Naive thymus-derived CD8-positive, alpha-beta T cell (primary cell): ENCODE results near the gene QRICH2. TPM values are rescaled to one million over a fixed set of nuclear protein-coding genes. Genes with fewer than 3 reads are reported as not detected.

Experiments used
- ATAC-seq, 2 donors: fragments of 150-1000 bp; cut with Tn5 transposase in 1 of 2; sonication (Bioruptor Pico), chemical (Tn5 transposase) in 1 of 2; 1 replicate in 1 of 2; 2 replicates in 1 of 2; pipeline ENCODE4 v1.10.0; 2021; ENCODE audit warnings: mild to moderate bottlenecking in 2 of 2, moderate library complexity in 2 of 2
- POLR2A ChIA-PET: fragments of 350-600 bp; sonication (Branson Sonifier 250); formaldehyde crosslinking; loops from one replicate; lab custom pipeline; 2021; ENCODE audit warnings: antibody characterized with exemption; lab: Charles Lee
- DNase-seq, 10 donors: peaks; one replicate each; pipeline versions ENCODE4 v3.0.0 to v3.0.0-alpha.2; 2020 to 2022
- H3K27ac Mint-ChIP-seq, 10 donors: one replicate each; pipeline ENCODE4 v1.8.0; 2020 to 2022; ENCODE audit warnings: mild to moderate bottlenecking in 10 of 10, mixed read lengths in 10 of 10, moderate library complexity in 4 of 10, inconsistent platforms in 1 of 10
- H3K27me3 Mint-ChIP-seq, 5 donors: one replicate each; pipeline ENCODE4 v1.8.0; 2021 to 2022; ENCODE audit warnings: mixed read lengths in 5 of 5
- H3K36me3 Mint-ChIP-seq, 3 donors: one replicate each; pipeline ENCODE4 v1.8.0; 2020 to 2022; ENCODE audit warnings: mixed read lengths in 3 of 3, mild to moderate bottlenecking in 2 of 3, inconsistent platforms in 1 of 3
- H3K4me1 Mint-ChIP-seq, 4 donors: one replicate each; pipeline ENCODE4 v1.8.0; 2021 to 2022; ENCODE audit warnings: mixed read lengths in 4 of 4
- H3K4me3 Mint-ChIP-seq, 10 donors: one replicate each; pipeline ENCODE4 v1.8.0; 2020 to 2022; ENCODE audit warnings: mild to moderate bottlenecking in 10 of 10, mixed read lengths in 10 of 10, moderate library complexity in 6 of 10, inconsistent platforms in 1 of 10
- H3K9me3 Mint-ChIP-seq, 9 donors: one replicate each; pipeline ENCODE4 v1.8.0; 2020 to 2022; ENCODE audit warnings: mixed read lengths in 9 of 9, mild to moderate bottlenecking in 3 of 9, inconsistent platforms in 1 of 9, moderate library complexity in 1 of 9
- polyA plus RNA-seq, 3 donors: library from polyadenylated mRNA; unstranded; fragments of 300-500 nt; fragmentation: Illumina TruSeq; gene quantifications; one replicate each; pipeline ENCODE4 v1.2.3, GENCODE V29; 2021
- total RNA-seq, 8 experiments: library from RNA in 2 of 8; stranded (reverse) in 2 of 8; gene quantifications; one replicate each; pipeline ENCODE4 v1.2.3 and lab custom pipeline; 2021 to 2026

Gene QRICH2
- total and polyA plus RNA-seq, 5 experiments from 2014 or later: 0.13 to 8.3 (median 0.59) TPM

DNA sequence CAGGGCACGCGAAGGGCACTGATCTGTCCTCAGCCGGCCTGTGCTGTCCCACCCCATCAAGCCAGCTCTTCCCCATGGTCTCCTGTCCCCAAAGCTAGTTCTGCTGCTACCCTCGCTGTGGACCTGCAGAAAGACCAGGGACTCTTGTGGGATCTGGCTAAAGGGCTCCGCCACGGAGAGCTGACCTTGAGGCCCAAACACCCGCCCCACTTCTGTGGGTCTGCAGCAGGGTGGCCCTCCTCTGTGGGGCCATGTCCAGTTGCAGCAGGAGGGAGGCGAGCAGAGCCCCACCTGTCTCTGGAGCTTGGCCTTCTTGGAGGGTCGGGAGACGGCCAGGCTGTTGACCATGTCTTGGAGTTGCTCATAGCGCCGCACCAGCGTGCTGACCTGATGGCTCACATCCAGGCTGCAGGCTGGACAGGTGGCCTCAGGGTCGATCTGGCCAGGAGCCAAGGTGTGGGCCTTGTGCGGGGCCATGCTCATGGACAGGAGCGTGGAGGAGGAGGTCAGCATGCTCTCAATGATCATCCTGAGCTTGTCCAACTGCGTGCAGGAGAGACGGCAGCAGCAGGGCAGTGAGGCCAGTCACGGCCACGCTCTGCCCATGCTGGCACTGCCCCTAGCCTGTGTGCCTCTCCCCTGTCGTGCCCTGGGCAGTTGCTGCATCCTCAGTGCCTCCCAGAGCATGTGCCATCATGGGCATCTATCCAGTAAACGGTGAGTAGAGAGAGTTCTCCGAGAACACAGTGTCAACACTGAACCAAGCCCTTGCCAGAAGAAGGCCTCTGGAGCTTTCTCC lies 26.3 kb downstream of the QRICH2 start:
- no peaks in the 10 kb centered on the region for H3K36me3 Mint-ChIP-seq
- POLR2A ChIA-PET: interaction anchor here (1.6 to 5.3 kb wide), 4 partner anchors 13 to 160 kb away, joined by 4 to 112 read pairs (median 28); no protein-coding TSS in a partner anchor

DNA sequence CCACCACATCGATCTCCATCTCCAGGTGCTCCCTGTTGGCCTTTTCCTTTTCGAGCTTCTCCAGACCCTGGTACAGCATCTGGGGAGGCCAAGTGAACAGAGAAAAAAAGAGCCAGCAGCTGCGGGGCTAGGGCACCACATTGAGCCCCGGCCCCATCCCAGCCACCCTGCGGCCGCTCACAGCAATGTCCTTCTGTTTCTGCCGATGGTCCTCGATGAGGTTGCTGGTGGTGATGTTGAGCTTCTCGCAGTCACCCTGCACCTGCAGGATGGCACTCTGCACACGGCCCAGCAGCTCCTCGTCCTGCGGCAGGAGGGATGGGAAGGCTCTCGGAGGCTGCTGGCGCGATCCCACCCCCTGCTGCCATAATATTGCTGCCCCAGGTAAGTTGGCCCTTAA lies 27.4 kb downstream of the QRICH2 start:
- no peak for ATAC-seq
- H3K4me3 Mint-ChIP-seq: no peak overlapping the region

More for the DNA sequence above, 26.3 kb downstream of the QRICH2 start:
- Mint-ChIP-seq H3K27ac (no peak overlapping the region), H3K4me1 (peaks cover 10 to 16% (median 12%) of the 10 kb centered on the region in 4 donors), H3K9me3 (no peaks in the 10 kb centered on the region), H3K27me3 (no peaks in the 10 kb centered on the region), H3K4me3 (no peak overlapping the region)
- ATAC-seq (no peak), DNase-seq (no peak)

DNA sequence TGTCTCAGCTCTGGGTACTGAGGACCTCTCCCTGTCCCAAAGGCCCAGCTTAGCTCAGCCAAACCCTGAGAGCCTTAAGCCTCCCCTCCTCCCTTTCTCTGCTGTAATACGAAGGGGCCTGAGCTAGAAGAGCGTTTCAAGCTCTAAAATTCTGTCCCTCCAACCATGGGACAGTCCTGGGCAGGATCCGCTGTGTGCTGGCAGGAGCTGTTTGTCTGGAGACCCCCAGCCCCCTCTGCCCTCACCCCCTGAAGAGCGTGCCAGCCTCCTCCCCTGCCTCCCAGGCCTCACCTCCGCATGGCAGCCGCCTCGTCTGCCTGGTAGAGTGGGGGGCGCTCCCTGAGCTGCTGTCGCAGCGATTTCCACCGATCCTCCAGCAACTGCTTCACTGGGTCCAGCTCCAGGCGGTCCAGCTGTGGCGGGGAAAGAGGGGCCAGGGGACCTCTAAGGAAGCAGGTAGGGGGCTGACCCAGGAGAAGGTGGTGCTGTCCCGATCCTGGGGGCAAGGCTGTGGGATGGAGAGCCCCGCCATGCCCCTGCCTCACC lies 28.3 kb downstream of the QRICH2 start:
- Mint-ChIP-seq H3K27me3 (no peaks in the 10 kb centered on the region), H3K36me3 (no peaks in the 10 kb centered on the region), H3K4me1 (peaks cover 15 to 31% (median 26%) of the 10 kb centered on the region in 4 donors), H3K4me3 (no peak overlapping the region), H3K27ac (peak overlapping the region in 8 of 10 donors; percentile 20 to 86 (median 46)), H3K9me3 (no peaks in the 10 kb centered on the region)
- no peak for DNase-seq
- ATAC-seq: no peak
- POLR2A ChIA-PET: interaction anchor here (0.7 to 5.3 kb wide), 17 partner anchors 8 to 493 kb away, joined by 3 to 112 read pairs (median 6); partner anchors contain the start of gene FOXJ1

More for the DNA sequence above, 27.4 kb downstream of the QRICH2 start:
- POLR2A ChIA-PET: interaction anchor here (1.1 to 5.3 kb wide), 9 partner anchors 9 to 267 kb away, joined by 4 to 112 read pairs (median 6); no protein-coding TSS in a partner anchor
- peak overlapping the region in 1 of 10 donors; percentile 80 for H3K27ac Mint-ChIP-seq
- no peaks in the 10 kb centered on the region for H3K36me3 Mint-ChIP-seq
- H3K27me3 Mint-ChIP-seq: no peaks in the 10 kb centered on the region
- DNase-seq: no peak
- no peaks in the 10 kb centered on the region for H3K9me3 Mint-ChIP-seq
- peaks cover 14 to 26% (median 20%) of the 10 kb centered on the region in 4 donors for H3K4me1 Mint-ChIP-seq

DNA sequence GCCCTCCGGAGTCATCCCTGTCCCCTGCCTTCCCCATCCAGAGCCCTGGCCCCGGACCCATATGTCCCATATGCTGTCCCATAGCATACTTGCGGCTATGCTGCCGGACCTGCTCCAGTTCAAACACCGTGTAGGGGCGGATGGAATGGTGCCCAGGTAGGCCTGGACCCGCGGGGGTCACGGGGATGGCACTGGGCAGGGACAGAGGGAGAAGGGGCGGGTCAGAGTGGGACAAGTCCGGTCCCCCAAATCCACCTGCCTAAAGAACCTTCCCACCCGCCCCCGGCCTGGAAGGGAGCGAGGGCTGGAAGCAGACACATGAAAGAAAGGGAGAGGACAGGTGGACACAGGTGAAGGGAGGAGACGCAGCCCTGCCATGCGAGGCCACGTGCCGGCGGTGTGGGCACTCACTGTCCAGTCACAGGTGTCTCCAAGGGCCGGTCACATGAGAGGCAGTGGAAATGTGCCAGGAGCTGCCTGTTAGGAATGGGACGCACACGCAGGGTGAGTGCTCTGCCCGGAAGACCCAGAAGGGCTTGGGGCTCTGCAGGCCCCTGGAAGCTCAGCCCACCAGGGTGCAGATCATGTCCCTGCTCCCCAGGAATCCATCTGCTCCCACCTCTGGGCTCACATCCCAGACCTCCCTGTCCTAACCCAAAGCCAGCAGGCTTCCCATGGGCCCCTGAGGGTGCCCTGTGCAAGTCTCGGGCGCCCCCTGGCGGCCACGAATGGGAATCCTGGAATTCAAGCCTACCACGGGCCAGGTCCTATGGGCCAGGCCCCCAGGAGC lies 28.9 kb downstream of the QRICH2 start:
- Mint-ChIP-seq H3K36me3 (no peaks in the 10 kb centered on the region), H3K4me3 (peak overlapping the region in 1 of 10 donors; percentile 20), H3K27me3 (no peaks in the 10 kb centered on the region), H3K27ac (peak overlapping the region in 8 of 10 donors; percentile 20 to 86 (median 46)), H3K4me1 (peaks cover 16 to 38% (median 32%) of the 10 kb centered on the region in 4 donors), H3K9me3 (no peaks in the 10 kb centered on the region)
- POLR2A ChIA-PET: interaction anchor here (0.7 to 5.3 kb wide), 17 partner anchors 10 to 492 kb away, joined by 3 to 112 read pairs (median 6); partner anchors contain the start of gene FOXJ1
- ATAC-seq (peak; percentile 92), DNase-seq (peak; percentile 70 to 93 (median 83))

DNA sequence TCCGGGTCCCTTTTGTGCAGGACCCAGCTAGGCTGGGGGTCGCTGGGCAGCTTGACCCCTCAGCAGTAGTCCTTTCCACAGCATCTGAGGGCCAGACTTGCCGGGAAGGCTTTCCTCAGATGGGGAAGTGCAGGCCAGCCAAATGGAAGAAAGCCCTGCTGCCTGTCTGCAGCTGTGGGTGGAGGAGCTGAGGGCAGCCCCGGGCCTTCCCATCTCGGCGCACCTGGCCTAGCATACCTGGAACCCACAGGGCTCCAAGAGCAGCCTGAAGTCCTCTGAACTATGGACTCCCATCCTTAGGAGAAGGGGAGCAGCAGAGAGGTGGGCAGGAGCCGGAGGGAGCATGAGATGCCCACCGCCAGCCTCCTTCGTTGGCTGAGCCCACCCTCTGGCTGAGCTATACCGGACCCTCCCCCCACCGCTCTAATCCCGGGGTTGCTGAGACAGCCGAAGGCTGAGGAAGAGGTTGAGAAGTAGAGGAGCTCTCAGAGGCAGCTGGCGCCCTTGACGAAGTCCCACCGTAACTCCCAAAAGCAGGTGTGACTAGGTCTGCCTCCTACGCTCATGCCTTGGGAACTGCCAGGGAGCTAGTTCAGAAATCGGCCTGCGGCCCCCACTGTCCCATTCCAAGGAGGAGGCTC lies 29.7 kb downstream of the QRICH2 start:
- ATAC-seq: no peak
- Mint-ChIP-seq H3K4me3 (no peak overlapping the region), H3K36me3 (no peaks in the 10 kb centered on the region), H3K9me3 (no peaks in the 10 kb centered on the region), H3K27me3 (no peaks in the 10 kb centered on the region), H3K27ac (peak overlapping the region in 1 of 10 donors; percentile 52), H3K4me1 (peaks cover 18 to 46% (median 40%) of the 10 kb centered on the region in 4 donors)
- POLR2A ChIA-PET: interaction anchor here (0.6 to 5.3 kb wide), 8 partner anchors 9 to 264 kb away, joined by 3 to 112 read pairs (median 10); partner anchors contain the start of gene FOXJ1
- no peak for DNase-seq

DNA sequence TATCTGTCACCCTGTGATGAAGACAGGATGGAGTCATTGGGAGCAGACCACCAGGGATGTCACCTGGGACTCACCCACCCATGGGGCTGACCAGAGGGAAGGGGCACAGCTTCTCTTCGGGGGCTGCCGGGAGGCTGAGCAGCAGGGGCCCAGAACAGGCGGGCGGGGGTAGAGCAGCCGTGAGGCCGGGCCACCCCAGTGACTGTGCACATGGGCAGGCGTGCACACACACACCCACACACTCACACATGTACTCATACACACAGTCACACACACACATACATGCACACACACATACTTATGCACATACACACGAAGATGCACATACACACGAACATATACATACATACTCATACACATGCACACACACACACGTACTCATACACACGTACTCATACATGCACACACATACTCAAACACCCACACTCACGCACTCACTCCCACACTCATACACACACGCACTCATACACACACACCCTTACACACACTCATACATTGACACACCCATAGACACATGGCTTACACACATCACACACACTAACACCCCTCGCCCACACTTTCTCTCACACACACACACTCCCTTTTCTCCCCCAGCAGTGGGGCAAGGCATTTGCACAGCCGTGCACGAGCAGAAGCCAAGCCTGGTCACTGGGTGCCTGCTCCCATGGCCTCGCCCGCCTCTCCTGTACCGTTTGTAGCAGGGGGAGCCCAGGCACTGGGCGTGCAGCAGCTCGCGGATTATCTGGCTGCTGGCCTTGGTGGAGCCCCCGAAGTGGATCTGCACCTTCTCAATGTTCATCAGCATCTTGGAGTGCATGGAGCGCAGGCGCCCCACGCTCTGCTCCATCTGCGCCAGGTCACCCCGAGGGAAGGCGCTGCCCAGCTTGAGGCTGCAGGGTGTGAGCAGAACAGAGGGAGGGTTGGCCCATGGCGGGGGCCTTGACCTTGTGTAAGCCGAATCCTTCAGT lies 30.5 kb downstream of the QRICH2 start:
- Mint-ChIP-seq H3K4me3 (peak overlapping the region in 2 of 10 donors; percentile 49 to 56), H3K36me3 (no peaks in the 10 kb centered on the region), H3K27me3 (no peaks in the 10 kb centered on the region), H3K9me3 (no peaks in the 10 kb centered on the region), H3K27ac (peak overlapping the region in 6 of 10 donors; percentile 0 to 88 (median 62)), H3K4me1 (peaks cover 21 to 54% (median 48%) of the 10 kb centered on the region in 4 donors)
- DNase-seq (no peak), ATAC-seq (no peak)
- POLR2A ChIA-PET: interaction anchor here (0.6 to 27.3 kb wide), 6 partner anchors 9 to 263 kb away, joined by 3 to 923 read pairs (median 28); partner anchors contain the start of genes RNF157 and UBALD2

DNA sequence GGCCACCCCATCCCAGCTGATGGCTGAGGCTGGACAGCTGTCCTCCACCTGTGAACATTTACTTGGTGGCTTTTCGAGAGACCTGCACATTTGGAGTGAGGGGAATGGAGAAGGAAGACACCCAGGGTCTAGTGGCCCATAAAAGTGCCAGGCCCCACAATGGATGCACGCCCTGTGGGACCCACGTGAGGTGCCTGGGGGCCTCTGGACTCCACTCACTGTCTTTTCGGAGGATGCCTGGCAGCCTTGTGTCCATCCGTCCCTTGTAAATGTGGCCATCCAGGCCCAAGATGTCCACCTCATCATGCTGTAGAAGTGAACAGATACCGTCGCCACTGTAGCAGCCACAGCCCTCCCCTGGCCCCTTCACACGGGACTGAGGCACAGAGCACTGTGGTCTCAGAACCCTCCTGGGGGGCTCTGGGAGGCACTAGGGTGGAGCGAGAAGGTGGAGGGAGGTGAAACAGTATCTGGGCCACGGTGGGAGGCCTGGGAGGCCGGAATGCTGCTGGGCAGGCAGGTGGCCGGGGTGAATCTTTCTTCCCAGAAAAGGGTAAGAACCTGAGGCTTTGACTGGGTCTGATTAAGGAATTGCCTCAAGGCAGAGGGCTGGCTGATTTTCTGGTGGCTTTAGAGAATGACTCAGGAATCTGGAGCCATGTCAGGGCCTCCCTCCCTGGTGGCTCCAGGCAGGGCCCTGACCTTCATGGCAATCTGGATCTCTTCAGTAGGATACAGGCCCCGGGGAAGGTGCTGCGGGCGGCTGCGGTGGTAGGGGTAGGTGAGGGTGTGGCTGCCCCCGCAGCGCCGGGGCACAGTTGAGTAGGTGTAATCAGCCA lies 31.4 kb downstream of the QRICH2 start:
- H3K27ac Mint-ChIP-seq: peak overlapping the region; percentile 6 to 88 (median 64)
- H3K4me3 Mint-ChIP-seq: no peak overlapping the region
- H3K36me3 Mint-ChIP-seq: no peaks in the 10 kb centered on the region
- no peak for ATAC-seq
- DNase-seq: no peak
- POLR2A ChIA-PET: interaction anchor here (1.4 to 27.3 kb wide), 5 partner anchors 10 to 152 kb away, joined by 3 to 923 read pairs (median 152); partner anchors contain the start of genes RNF157 and UBALD2
- H3K27me3 Mint-ChIP-seq: no peaks in the 10 kb centered on the region
- H3K9me3 Mint-ChIP-seq: no peaks in the 10 kb centered on the region
- H3K4me1 Mint-ChIP-seq: peaks cover 20 to 56% (median 51%) of the 10 kb centered on the region in 4 donors

DNA sequence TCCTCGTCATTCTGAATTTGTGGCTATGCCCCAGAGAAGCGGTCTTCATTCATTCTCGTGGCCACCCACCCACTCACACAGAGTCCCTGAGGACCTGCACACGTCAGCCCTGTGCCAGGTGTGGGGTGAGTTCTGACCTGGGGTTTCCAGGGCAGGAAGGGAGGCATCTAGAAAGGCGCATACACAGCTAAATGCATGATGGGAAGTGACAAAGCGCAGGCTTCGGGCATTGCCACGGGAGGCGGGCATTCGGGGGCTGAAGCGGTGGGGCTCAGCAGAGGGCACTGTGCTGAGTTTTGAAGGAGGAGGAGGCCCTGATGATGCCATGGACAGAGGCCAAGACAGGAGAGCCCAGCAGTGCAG lies 32.0 kb downstream of the QRICH2 start:
- Mint-ChIP-seq H3K9me3 (no peaks in the 10 kb centered on the region), H3K27ac (peak overlapping the region in 8 of 10 donors; percentile 40 to 88 (median 64)), H3K4me1 (peaks cover 23 to 62% (median 54%) of the 10 kb centered on the region in 4 donors), H3K27me3 (no peaks in the 10 kb centered on the region), H3K4me3 (no peak overlapping the region), H3K36me3 (no peaks in the 10 kb centered on the region)
- ATAC-seq (no peak), DNase-seq (no peak)
- POLR2A ChIA-PET: interaction anchor here (1.4 to 27.3 kb wide), 5 partner anchors 9 to 151 kb away, joined by 3 to 923 read pairs (median 152); partner anchors contain the start of genes RNF157 and UBALD2

DNA sequence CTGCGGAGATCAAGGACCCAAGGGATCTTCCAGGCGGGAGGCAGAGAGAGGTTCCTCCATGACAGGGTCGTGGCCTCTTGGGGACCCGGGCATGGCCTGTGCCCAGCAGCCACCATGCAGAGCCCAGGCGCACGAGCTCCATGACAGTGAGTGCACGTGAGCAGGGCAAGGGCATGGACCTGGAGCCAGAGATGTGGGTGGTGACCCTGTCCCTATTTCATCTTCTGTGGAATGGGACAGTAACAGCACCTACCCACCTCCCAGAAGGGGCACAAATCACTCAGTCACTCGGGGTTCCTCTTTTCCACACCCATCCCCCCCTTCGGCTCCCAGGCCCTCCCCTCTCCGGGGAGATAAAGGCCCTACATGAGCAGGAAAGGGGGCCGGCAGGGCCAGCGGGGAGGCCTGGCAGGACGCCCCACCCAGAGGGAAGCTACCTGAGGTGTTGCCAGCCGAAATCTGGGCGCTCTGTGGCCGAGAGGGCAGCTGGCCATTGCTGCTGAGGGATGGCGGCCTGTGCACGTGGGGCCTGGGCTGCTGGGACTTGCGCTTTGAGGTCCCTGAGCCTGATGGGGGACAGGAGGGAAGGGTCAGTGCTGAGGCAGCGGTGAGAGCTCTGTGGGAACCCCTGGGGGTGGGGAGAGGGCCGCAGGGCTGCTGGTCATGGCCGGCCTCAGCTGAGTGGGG lies 32.6 kb downstream of the QRICH2 start:
- H3K36me3 Mint-ChIP-seq: no peaks in the 10 kb centered on the region
- peaks cover 25 to 66% (median 56%) of the 10 kb centered on the region in 4 donors for H3K4me1 Mint-ChIP-seq
- H3K4me3 Mint-ChIP-seq: peak overlapping the region in 1 of 10 donors; percentile 36
- H3K27ac Mint-ChIP-seq: peak overlapping the region in 4 of 10 donors; percentile 43 to 88 (median 84)
- ATAC-seq (no peak), DNase-seq (no peak)
- POLR2A ChIA-PET: interaction anchor here (1.0 to 27.3 kb wide), 7 partner anchors 9 to 151 kb away, joined by 3 to 923 read pairs (median 34); partner anchors contain the start of genes RNF157 and UBALD2
- H3K9me3 Mint-ChIP-seq: no peaks in the 10 kb centered on the region
- no peaks in the 10 kb centered on the region for H3K27me3 Mint-ChIP-seq
